ENCODE measurements around the gene TMEM175. TPM values are rescaled to one million over a fixed set of nuclear protein-coding genes. Genes with fewer than 3 reads are reported as not detected.
"Not testable (repeated sequence)": the region's sequence is repeated elsewhere in the genome, so short reads cannot be mapped to it uniquely, and the experiment has no call there.

The TMEM175 gene
- total RNA-seq, 1 donor from 2014 or later = 21.4 TPM

DNA sequence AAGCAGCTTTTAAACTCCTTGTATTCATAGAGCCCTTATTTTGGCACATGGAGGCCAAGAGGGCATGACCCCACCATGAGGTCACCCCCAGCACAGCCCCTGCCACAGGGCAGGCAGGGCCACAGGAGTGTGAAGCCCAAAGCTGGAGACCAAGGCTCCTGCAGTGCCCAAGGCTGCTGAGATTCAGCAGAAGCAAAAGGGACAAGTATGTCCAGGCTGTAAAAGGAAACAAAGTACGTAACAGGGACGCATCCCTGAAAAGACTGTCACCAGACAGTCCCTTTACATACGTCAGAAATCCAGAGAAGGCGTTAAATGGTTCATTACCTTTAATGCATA is 19.0 kb upstream of the TMEM175 start:
- DNase-seq (ENCODE audit: extremely low spot score, unreplicated experiment) = no peak
- Mint-ChIP-seq H3K9me3 (peaks cover 3% of the 10 kb centered on the region), H3K36me3 (peaks cover 9% of the 10 kb centered on the region), H3K4me3 (no peak overlapping the region), H3K27me3 (no peaks in the 10 kb centered on the region), H3K4me1 (ENCODE audit: unreplicated experiment) (peaks cover 17% of the 10 kb centered on the region), H3K27ac (no peak overlapping the region)
- TF ChIP-seq, protein P1, sequence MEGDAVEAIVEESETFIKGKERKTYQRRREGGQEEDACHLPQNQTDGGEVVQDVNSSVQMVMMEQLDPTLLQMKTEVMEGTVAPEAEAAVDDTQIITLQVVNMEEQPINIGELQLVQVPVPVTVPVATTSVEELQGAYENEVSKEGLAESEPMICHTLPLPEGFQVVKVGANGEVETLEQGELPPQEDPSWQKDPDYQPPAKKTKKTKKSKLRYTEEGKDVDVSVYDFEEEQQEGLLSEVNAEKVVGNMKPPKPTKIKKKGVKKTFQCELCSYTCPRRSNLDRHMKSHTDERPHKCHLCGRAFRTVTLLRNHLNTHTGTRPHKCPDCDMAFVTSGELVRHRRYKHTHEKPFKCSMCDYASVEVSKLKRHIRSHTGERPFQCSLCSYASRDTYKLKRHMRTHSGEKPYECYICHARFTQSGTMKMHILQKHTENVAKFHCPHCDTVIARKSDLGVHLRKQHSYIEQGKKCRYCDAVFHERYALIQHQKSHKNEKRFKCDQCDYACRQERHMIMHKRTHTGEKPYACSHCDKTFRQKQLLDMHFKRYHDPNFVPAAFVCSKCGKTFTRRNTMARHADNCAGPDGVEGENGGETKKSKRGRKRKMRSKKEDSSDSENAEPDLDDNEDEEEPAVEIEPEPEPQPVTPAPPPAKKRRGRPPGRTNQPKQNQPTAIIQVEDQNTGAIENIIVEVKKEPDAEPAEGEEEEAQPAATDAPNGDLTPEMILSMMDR (conservative IDR thresholded peaks at IDR 0.05) = no peak

DNA sequence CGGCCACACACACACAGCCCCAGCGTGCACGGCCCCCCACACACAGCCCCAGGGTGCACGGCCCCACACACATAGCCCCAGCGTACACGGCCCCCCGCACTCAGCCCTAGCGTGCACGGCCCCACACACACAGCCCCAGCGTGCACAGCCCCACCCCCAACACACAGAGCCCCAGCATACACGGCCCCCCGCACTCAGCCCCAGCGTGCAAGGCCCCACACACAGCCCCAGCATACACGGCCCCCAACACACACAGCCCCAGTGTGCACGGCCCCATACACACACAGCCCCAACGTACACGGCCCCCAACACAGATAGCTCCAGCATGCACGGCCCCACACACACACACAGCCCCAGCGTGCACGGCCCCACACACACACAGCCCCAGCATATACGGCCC is 17.7 kb upstream of the TMEM175 start:
- H3K27ac Mint-ChIP-seq = no peak overlapping the region
- DNase-seq (ENCODE audit: extremely low spot score, unreplicated experiment) = no peak
- H3K9me3 Mint-ChIP-seq = peaks cover 5% of the 10 kb centered on the region
- no peaks in the 10 kb centered on the region for H3K27me3 Mint-ChIP-seq
- H3K36me3 Mint-ChIP-seq = peaks cover 13% of the 10 kb centered on the region
- peaks cover 17% of the 10 kb centered on the region for H3K4me1 Mint-ChIP-seq (ENCODE audit: unreplicated experiment)
- TF ChIP-seq, protein P1 (conservative IDR thresholded peaks at IDR 0.05) = no peak
- no peak overlapping the region for H3K4me3 Mint-ChIP-seq

DNA sequence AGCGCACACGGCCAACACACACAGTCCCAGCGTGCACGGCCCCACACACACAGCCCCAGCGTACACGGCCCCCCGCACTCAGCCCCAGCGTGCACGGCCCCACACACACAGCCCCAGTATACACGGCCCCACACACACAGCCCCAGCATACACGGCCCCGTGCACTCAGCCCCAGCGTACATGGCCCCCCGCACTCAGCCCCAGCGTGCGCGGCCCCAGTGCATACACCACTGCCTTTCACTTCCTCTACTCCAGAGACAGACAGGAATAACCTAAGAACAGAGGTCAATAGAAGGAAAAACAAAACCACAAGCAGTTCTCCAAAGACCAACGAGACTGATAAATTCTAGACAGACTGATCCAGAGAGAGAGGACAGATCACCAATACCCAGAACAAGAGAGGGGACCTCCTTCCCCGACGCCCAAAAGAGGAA is 17.2 kb upstream of the TMEM175 start:
- H3K9me3 Mint-ChIP-seq = peaks cover 5% of the 10 kb centered on the region
- H3K27ac Mint-ChIP-seq = no peak overlapping the region
- peaks cover 17% of the 10 kb centered on the region for H3K4me1 Mint-ChIP-seq (ENCODE audit: unreplicated experiment)
- H3K36me3 Mint-ChIP-seq = peaks cover 16% of the 10 kb centered on the region
- H3K4me3 Mint-ChIP-seq = no peak overlapping the region
- TF ChIP-seq, protein P1 (conservative IDR thresholded peaks at IDR 0.05) = no peak
- no peaks in the 10 kb centered on the region for H3K27me3 Mint-ChIP-seq
- no peak for DNase-seq (ENCODE audit: extremely low spot score, unreplicated experiment)

DNA sequence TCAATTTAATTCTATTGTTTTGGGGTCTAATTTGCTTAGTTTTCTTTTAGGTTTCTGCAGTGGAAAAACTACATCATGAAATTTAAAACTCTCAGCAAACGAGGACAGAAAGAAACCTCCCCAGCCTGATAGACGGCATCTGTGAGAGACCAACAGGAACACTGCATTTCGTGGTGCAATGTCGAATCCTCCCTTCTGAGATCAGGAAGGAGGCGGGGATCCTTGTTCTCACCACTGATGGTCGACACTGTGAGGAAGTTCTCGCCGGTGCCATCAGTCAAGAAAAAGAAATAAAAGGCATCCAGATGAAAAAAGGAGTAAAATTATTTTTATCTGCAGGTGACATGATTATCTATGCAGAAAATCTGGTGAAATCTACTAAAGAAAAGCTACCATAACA is 16.7 kb upstream of the TMEM175 start:
- Mint-ChIP-seq H3K27ac (no peak overlapping the region), H3K36me3 (peaks cover 16% of the 10 kb centered on the region), H3K4me1 (ENCODE audit: unreplicated experiment) (peaks cover 17% of the 10 kb centered on the region), H3K4me3 (no peak overlapping the region), H3K9me3 (peaks cover 5% of the 10 kb centered on the region), H3K27me3 (no peaks in the 10 kb centered on the region)
- TF ChIP-seq, protein P1 (conservative IDR thresholded peaks at IDR 0.05) = no peak
- no peak for DNase-seq (ENCODE audit: extremely low spot score, unreplicated experiment)

DNA sequence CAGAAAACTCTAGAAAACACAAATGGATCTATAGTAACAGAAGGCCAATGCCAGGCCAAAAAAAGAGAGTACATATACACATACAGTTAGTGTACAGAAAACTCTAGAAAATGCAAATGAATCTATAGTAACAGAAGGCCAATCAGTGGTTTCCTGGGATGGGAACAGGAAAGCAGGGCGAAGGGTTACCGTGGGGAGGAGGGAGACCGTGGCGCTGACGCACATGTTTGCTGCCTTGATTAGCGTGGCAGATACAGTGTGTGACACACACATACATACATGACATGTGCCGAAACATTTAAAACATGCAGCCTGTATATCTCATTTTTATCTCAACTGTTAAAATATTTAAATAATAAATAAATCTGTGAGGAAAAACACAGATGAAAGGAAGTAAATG is 14.8 kb upstream of the TMEM175 start:
- TF ChIP-seq, protein P1 (conservative IDR thresholded peaks at IDR 0.05) = no peak
- Mint-ChIP-seq H3K4me1 (ENCODE audit: unreplicated experiment) (peaks cover 17% of the 10 kb centered on the region), H3K27me3 (no peaks in the 10 kb centered on the region), H3K4me3 (no peak overlapping the region), H3K27ac (no peak overlapping the region), H3K36me3 (peaks cover 16% of the 10 kb centered on the region), H3K9me3 (peaks cover 5% of the 10 kb centered on the region)
- DNase-seq (ENCODE audit: extremely low spot score, unreplicated experiment) = no peak

DNA sequence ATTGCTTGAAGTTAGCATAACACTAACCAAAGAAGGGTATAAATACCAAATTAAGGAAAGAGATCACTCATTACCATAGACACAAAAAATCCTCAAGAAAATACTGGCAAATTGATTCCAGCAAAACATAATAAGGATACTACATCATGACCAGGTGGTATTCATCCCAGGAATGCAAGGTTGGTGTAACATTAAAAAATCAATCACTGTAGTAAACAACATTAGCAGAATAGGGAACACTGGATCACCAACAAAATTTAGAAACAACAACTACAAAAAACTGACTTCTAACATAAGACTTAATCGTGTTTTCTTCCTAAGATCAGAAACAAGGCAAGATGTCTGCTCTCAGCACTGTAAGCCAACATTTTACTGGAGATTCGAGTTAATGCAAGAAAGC is 14.3 kb upstream of the TMEM175 start:
- TF ChIP-seq, protein P1 (conservative IDR thresholded peaks at IDR 0.05) = no peak
- no peak overlapping the region for H3K4me3 Mint-ChIP-seq
- no peak overlapping the region for H3K27ac Mint-ChIP-seq

DNA sequence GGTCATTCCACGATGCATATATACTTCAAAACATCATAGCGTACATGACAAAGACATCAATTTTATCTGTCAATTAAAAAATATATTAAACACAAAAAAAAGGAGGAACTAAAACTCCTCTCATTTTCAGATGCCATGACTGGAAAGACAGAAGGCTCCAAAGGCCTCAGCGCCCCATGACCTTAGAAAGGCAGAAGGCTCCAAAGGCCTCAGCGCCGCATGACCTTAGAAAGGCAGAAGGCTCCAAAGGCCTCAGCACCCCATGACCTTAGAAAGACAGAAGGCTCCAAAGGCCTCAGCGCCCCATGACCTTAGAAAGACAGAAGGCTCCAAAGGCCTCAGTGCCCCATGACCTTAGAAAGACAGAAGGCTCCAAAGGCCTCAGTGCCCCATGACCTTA is 13.7 kb upstream of the TMEM175 start:
- not testable (repeated sequence) for H3K4me3 Mint-ChIP-seq; H3K27ac Mint-ChIP-seq; H3K9me3 Mint-ChIP-seq; H3K27me3 Mint-ChIP-seq; DNase-seq (ENCODE audit: extremely low spot score, unreplicated experiment)
- peaks cover 22% of the 10 kb centered on the region for H3K36me3 Mint-ChIP-seq
- H3K4me1 Mint-ChIP-seq (ENCODE audit: unreplicated experiment) = peaks cover 22% of the 10 kb centered on the region

More for the DNA sequence above, 14.3 kb upstream of the TMEM175 start:
- H3K27me3 Mint-ChIP-seq = no peaks in the 10 kb centered on the region
- H3K36me3 Mint-ChIP-seq = peaks cover 22% of the 10 kb centered on the region
- DNase-seq (ENCODE audit: extremely low spot score, unreplicated experiment) = no peak
- peaks cover 22% of the 10 kb centered on the region for H3K4me1 Mint-ChIP-seq (ENCODE audit: unreplicated experiment)
- H3K9me3 Mint-ChIP-seq = peaks cover 5% of the 10 kb centered on the region

DNA sequence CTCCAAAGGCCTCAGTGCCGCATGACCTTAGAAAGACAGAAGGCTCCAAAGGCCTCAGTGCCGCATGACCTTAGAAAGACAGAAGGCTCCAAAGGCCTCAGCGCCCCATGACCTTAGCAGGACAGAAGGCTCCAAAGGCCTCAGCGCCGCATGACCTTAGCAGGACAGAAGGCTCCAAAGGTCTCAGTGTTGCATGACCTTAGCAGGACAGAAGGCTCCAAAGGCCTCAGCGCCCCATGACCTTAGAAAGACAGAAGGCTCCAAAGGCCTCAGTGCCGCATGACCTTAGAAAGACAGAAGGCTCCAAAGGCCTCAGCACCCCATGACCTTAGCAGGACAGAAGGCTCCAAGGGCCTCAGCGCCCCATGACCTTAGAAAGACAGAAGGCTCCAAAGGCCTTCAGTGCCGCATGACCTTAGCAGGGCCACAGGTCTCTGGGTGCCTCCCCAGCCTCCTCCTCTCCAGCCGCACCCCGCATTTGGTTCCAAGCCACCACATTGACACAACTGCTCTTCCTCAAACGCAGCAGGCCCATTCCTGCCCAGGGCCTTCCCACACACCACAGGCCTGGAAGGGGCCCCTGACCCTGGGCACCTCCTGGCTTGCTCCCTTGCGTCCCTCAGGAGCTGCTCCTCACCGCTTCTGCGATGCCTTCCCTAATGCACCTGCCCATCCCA is 13.1 kb upstream of the TMEM175 start:
- not testable (repeated sequence) for H3K27me3 Mint-ChIP-seq; H3K27ac Mint-ChIP-seq; DNase-seq (ENCODE audit: extremely low spot score, unreplicated experiment); H3K9me3 Mint-ChIP-seq; H3K4me3 Mint-ChIP-seq
- peaks cover 22% of the 10 kb centered on the region for H3K36me3 Mint-ChIP-seq
- peaks cover 23% of the 10 kb centered on the region for H3K4me1 Mint-ChIP-seq (ENCODE audit: unreplicated experiment)

Data from type B pancreatic cell (in vitro differentiated cells).